Heart right ventricle (tissue), 16 donors: ENCODE measurements around the gene KRTAP15-1. TPM values are rescaled to one million over a fixed set of nuclear protein-coding genes. Genes with fewer than 3 reads are reported as not detected.

Experiments
- ATAC-seq, 8 donors: fragments of 200-7000 bp; cut with Tn5 transposase; one replicate each; pipeline ENCODE4 v1.9.1; 2020; ENCODE audit warnings: mild to moderate bottlenecking in 8 of 8, moderate library complexity in 8 of 8, moderate number of reproducible peaks in 1 of 8
- DNase-seq, 2 donors: peaks; one replicate each; pipeline ENCODE4 v3.0.0-alpha.2; 2020
- H3K27ac ChIP-seq, 10 donors: fragments of 200-600 bp; sonication (generic) in 2 of 10; one replicate each; pipeline versions ENCODE4 v1.5.0 to v1.8.0; 2020 to 2022; ENCODE audit warnings: mild to moderate bottlenecking in 3 of 10
- H3K27me3 ChIP-seq, 7 donors: fragments of 200-600 bp; one replicate each; pipeline ENCODE4 v1.8.0; 2021 to 2022; ENCODE audit warnings: mild to moderate bottlenecking in 2 of 7
- H3K36me3 ChIP-seq, 9 donors: fragments of 200-600 bp; sonication (generic) in 1 of 9; one replicate each; pipeline versions ENCODE4 v1.5.0 to v1.8.0; 2020 to 2022; ENCODE audit warnings: mild to moderate bottlenecking in 2 of 9
- H3K4me1 ChIP-seq, 9 donors: fragments of 200-600 bp; sonication (generic) in 1 of 9; one replicate each; pipeline versions ENCODE4 v1.5.0 to v1.8.0; 2020 to 2022; ENCODE audit warnings: mild to moderate bottlenecking in 4 of 9
- H3K4me3 ChIP-seq, 10 donors: fragments of 200-600 bp; sonication (generic) in 2 of 10; one replicate each; pipeline versions ENCODE4 v1.5.0 to v1.8.0; 2020 to 2022; ENCODE audit warnings: mild to moderate bottlenecking in 7 of 10, moderate library complexity in 2 of 10
- H3K9me3 ChIP-seq, 11 donors: fragments of 200-600 bp in 10 of 11; sonication (generic) in 2 of 11; one replicate each; pipeline versions ENCODE4 v1.5.0 to v1.8.0; 2013 to 2022; ENCODE audit warnings: mild to moderate bottlenecking in 2 of 11, control low read depth in 1 of 11, moderate library complexity in 1 of 11
- WGBS, 2 donors: extraction: QIAGEN DNeasy Blood & Tissue Kit; methylation state at CpG; one replicate each; pipeline ENCODE4 v1.1.7; 2013; ENCODE audit warnings: inconsistent platforms in 1 of 2; 5-methylcytosine and 5-hydroxymethylcytosine counted together
- intact Hi-C, 10 donors: fragments of 100-400 bp; cut with DNase I; formaldehyde crosslinking; loops; one replicate each; pipeline versions ENCODE4 v1.11.1 to v1.14.2; 2022
- polyA plus RNA-seq, 2 donors: library from polyadenylated mRNA; stranded (reverse); fragments of 200-250 nt; gene quantifications; one replicate each; pipeline ENCODE4 v1.2.3, GENCODE V29; 2013
- total RNA-seq, 10 donors: library from RNA; stranded (reverse); fragmentation: NEBNext Ultra II Directional in 3 of 10; extraction: Animal tissue kit (Norgen Biotek cat#: 25700) in 3 of 10; gene quantifications; one replicate each; pipeline versions ENCODE4 v1.2.1 to v1.2.4, GENCODE V29; 2021 to 2023
- TF ChIP-seq, protein P1 (sequence below), 9 donors: fragments of 200-600 bp; sonication (generic) in 2 of 9; IDR thresholded peaks; one replicate each; pipeline versions ENCODE4 v1.5.0 to v1.8.0; 2021 to 2022; ENCODE audit warnings: antibody characterized with exemption in 9 of 9, mild to moderate bottlenecking in 5 of 9, moderate library complexity in 1 of 9
- donor health status: Arrhythmogenic right ventricular cardiomyopathy.
- donor health status: ischemic (EF 13 %, LVEDD 7.1; RV severe dilation, severe dysfunction).
- donor health status: healthy with polysubstance abuse.
- donor health status: DM: no; HTN: yes; CAD: no.
- donor health status: DM: no; HTN: no; CAD: no.
- donor health status: ischemic (EF 25% LVEDD 6.9; RV normal size, moderate dysfunction).
- donor health status: ischemic (EF 25% LVEDD 5.7; RV mildly dilated, moderate dysfunction).
- donor health status: healthy.
- donor health status: DM: yes; HTN: yes; CAD: no.
- donor health status: Ischemic cardiomyopathy.
- donor health status: ischemic (EF 35%, LVEDD 5.7; RV mildly dilated, moderate dysfunction).
- donor health status: nonischemic (EF 11% LVEDD 7.7; RV severe dilation, severe dysfunction).
- donor health status: DM: yes; HTN: yes; CAD: no.
- donor health status: PGD.
- donor health status: ischemic (EF 29% LVEDD 5.4; RV normal size, mild dysfunction).
- donor health status: nonischemic (EF 23%, LVEDD 6.1; RV moderate dilation, normal function).

KRTAP15-1 gene
- total and polyA plus RNA-seq, 12 donors: not detected

DNA sequence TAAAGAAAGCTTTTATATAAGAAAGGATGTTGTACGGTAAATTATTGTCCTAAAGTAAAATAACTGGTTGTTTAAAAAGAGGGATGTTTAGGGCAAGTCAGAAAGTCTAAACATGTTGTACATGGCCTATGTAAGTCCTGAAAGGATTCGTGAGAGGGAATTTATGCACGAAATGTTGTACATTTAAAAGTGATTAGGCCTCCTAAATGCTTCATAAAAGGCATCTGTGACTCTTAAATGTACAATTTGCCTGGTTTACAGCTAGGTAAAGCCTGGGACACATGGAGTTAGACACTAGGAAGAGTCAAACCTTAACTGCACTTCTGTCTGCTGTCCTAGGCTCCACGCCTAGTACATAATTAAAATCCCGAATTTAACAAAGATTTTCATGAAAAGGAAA is 24.1 kb upstream of the KRTAP15-1 start:
- intact Hi-C loops: no loop called here
- WGBS, 2 donors: 75 to 83% methylated on average over 5 of the region's 5 CpGs
- TF ChIP-seq, protein P1, sequence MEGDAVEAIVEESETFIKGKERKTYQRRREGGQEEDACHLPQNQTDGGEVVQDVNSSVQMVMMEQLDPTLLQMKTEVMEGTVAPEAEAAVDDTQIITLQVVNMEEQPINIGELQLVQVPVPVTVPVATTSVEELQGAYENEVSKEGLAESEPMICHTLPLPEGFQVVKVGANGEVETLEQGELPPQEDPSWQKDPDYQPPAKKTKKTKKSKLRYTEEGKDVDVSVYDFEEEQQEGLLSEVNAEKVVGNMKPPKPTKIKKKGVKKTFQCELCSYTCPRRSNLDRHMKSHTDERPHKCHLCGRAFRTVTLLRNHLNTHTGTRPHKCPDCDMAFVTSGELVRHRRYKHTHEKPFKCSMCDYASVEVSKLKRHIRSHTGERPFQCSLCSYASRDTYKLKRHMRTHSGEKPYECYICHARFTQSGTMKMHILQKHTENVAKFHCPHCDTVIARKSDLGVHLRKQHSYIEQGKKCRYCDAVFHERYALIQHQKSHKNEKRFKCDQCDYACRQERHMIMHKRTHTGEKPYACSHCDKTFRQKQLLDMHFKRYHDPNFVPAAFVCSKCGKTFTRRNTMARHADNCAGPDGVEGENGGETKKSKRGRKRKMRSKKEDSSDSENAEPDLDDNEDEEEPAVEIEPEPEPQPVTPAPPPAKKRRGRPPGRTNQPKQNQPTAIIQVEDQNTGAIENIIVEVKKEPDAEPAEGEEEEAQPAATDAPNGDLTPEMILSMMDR (IDR thresholded peaks at IDR 0.05): no peak
- DNase-seq (no peak), ATAC-seq (no peak)
- Histone ChIP-seq H3K4me1 (no peaks in the 10 kb centered on the region), H3K27me3 (no peaks in the 10 kb centered on the region), H3K4me3 (no peak overlapping the region), H3K36me3 (no peaks in the 10 kb centered on the region), H3K27ac (no peak overlapping the region), H3K9me3 (peaks cover 0 to 7% (median 0%) of the 10 kb centered on the region in 11 donors)

DNA sequence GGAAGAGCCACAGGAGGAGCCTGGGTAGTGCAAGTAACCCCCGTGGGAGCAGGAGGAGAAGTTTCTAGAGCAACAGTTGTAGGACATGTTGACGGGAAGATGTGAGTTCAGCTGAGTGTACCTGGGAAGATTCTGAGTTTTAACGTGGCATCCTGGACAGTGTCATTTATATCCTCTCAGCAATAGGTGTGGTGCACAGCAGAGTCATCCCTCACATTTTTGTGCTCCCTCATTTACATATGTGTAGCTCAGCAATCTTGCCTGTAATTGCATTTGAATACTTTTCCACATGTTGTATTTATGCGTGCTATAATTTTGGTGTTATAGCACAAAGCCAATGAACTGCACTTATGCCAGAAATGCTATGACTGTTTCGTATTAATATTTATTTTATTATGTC is 14.2 kb upstream of the KRTAP15-1 start, which contains the start of gene KRTAP13-3:
Gene KRTAP13-3, minus strand, starts transcription at position 101 of the 400 bp plus-strand sequence. Its CDS starts 14 bp downstream, at position 87.
- TF ChIP-seq, protein P1 (IDR thresholded peaks at IDR 0.05): no peak
- no peaks in the 10 kb centered on the region for H3K36me3 ChIP-seq
- no peak within 1 kb of the TSS for H3K4me3 ChIP-seq
- WGBS, 2 donors: 74 to 84% methylated on average over 5 of the region's 5 CpGs
- no peaks in the 10 kb centered on the region for H3K4me1 ChIP-seq
- H3K27me3 ChIP-seq: no peaks in the 10 kb centered on the region
- no peak for DNase-seq
- H3K27ac ChIP-seq: no peak within 1 kb of the TSS
- H3K9me3 ChIP-seq: no peaks in the 10 kb centered on the region
- intact Hi-C loops: no loop called here
- ATAC-seq: no peak

DNA sequence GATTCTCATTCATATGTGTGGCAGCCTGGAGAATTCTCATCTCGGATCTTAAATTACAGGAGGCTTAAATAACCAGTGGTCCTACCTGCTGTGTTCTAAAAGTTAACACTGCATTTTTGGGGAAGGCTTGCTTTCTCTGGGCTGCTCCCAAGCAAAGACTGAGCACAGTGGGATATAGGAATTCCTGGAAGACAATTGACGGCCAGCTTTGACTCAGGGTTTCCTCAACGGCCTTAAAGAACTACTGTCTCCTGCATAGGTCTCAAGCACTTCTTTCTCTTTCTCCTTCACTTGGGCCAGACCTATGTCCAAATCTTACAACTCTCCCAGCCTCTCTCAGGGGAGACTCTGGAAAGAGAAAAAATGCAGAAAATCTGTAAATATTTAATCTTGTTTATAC is 13.3 kb upstream of the KRTAP15-1 start:
- Histone ChIP-seq H3K9me3 (no peaks in the 10 kb centered on the region), H3K4me3 (no peak overlapping the region), H3K27ac (no peak overlapping the region), H3K36me3 (no peaks in the 10 kb centered on the region), H3K4me1 (no peaks in the 10 kb centered on the region), H3K27me3 (no peaks in the 10 kb centered on the region)
- ATAC-seq (no peak), DNase-seq (no peak)
- WGBS, 2 donors: 49% methylated on average over 3 of the region's 3 CpGs
- TF ChIP-seq, protein P1 (IDR thresholded peaks at IDR 0.05): no peak
- intact Hi-C loops: no loop called here

DNA sequence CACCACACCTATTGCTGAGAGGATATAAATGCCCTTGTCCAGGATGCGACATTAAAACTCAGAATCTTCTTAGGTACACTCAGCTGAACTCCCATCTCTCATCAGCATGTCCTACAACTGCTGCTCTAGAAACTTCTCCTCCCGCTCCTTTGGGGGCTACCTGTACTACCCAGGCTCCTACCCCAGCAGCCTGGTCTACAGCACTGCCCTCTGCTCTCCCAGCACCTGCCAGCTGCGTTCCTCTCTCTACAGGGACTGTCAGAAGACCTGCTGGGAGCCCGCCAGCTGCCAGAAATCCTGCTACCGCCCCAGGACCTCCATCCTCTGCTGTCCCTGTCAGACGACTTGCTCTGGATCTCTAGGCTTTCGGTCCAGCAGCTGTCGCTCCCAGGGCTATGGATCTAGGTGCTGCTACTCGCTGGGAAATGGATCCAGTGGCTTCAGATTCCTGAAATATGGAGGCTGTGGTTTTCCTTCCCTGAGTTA is 9.9 kb upstream of the KRTAP15-1 start, which contains the start of gene KRTAP13-4:
Gene KRTAP13-4, plus strand, starts transcription at position 51 of the 486 bp plus-strand sequence. Its CDS starts 56 bp downstream, at position 107.
- 78% methylated on average over 9 of the region's 9 CpGs for WGBS, 2 donors
- H3K4me1 ChIP-seq: no peaks in the 10 kb centered on the region
- no peak within 1 kb of the TSS for H3K4me3 ChIP-seq
- no peaks in the 10 kb centered on the region for H3K27me3 ChIP-seq
- H3K27ac ChIP-seq: no peak within 1 kb of the TSS
- no peak for DNase-seq
- TF ChIP-seq, protein P1 (IDR thresholded peaks at IDR 0.05): no peak
- H3K9me3 ChIP-seq: no peaks in the 10 kb centered on the region
- ATAC-seq: no peak
- intact Hi-C loops: loop anchor here in 2 of 10 donors (10.0 kb wide), 2 partner anchors 85 to 385 kb away; partner anchors contain the start of gene KRTAP23-1 (in 1 of the 2)
- no peaks in the 10 kb centered on the region for H3K36me3 ChIP-seq
